ENCODE data around the gene DLX1. TPM values are rescaled to one million over a fixed set of nuclear protein-coding genes. Genes with fewer than 3 reads are reported as not detected.

The DLX1 gene
- total and polyA plus RNA-seq, 9 of the 15 experiments (the other 6 are each of a cell fraction or from before 2014, with no cell fraction given) = 1.9 to 26.2 (median 9.6) TPM

GRCh38 chr2:172099472-172100079 is 14.3 kb downstream of the DLX1 start:
- Histone ChIP-seq H3K9me3 (replicated peaks; ENCODE audit: control insufficient read depth, insufficient read depth, low read depth, low read length) (no peaks in the 10 kb centered on the region), H3K9ac (ENCODE audit: insufficient read depth in 1 of 2, low read depth in 2 of 2, low read length in 2 of 2) (peak overlapping the region; percentile 63 to 94), H3K4me3 (peak overlapping the region; percentile 33; the same call in 1 of the 2 replicates), H3K27ac (ENCODE audit: extremely low read depth, low read depth, low read length) (peak overlapping the region; percentile 72; the same call in 2 of the 3 replicates), H2AFZ (ENCODE audit: low read depth, low read length) (peak overlapping the region; percentile 98), H3K4me1 (replicated peaks in 1 of 2; ENCODE audit: control insufficient read depth in 2 of 2, insufficient read depth in 2 of 2, low read length in 2 of 2) (peaks cover 23 to 69% of the 10 kb centered on the region in 2 experiments), H3K79me2 (ENCODE audit: control insufficient read depth, insufficient read depth, low read length) (no peaks in the 10 kb centered on the region), H4K20me1 (replicated peaks; ENCODE audit: control insufficient read depth, insufficient read depth, low read length) (no peaks in the 10 kb centered on the region), H3K36me3 (ENCODE audit: control insufficient read depth, insufficient read depth, low read length) (no peaks in the 10 kb centered on the region), H3K4me2 (ENCODE audit: insufficient read depth, low read length) (peak overlapping the region; percentile 81), H3K9me1 (ENCODE audit: control insufficient read depth, insufficient read depth, low read length) (no peaks in the 10 kb centered on the region), H3K27me3 (ENCODE audit: control insufficient read depth in 2 of 2, insufficient read depth in 2 of 2, low read length in 2 of 2) (no peaks in the 10 kb centered on the region; a peak in 1 of 5 replicates)
- intact Hi-C loops (cut with micrococcal nuclease) = loop anchor here (10.0 kb wide), 1 partner anchor 175 kb away; the partner anchor contains the start of gene HAT1
- ATAC-seq = no peak
- CTCF ChIA-PET (ENCODE audit: low intra/inter-chr PET ratio) = no interaction called here
- BruUV-seq (replicated peaks) = no TSS peak
- no peak for FAIRE-seq
- 69% methylated on average over 7 of the region's 13 CpGs for WGBS (ENCODE audit: insufficient coverage, low coverage, missing lambda C conversion rate)
- no peak for DNase-seq (ENCODE audit: extremely low read depth in 1 of 4, low spot score in 3 of 4)
- in situ Hi-C loops (cut with MboI) = loop anchor here (25.0 kb wide), 1 partner anchor 1137 kb away; no protein-coding TSS in a partner anchor
- POLR2A ChIA-PET = interaction anchor here (0.7 to 2.4 kb wide), 9 partner anchors 10 to 666 kb away, joined by 3 to 14 read pairs (median 3); partner anchors contain the start of genes DCAF17, DLX1 and METTL8
- TF ChIP-seq RAD21 (CRISPR knock-in tag; conservative IDR thresholded peaks at IDR 0.05 in 1 of 2, IDR thresholded peaks at IDR 0.05 in 1 of 2) (0 out of 4 replicates have a peak, but pooled peaks of 1 of the 2 experiments have one; percentile 1), NBN (IDR thresholded peaks at IDR 0.05; ENCODE audit: low read depth) (peak; percentile 15; the same call in 1 of the 2 replicates), ZNF253 (CRISPR knock-in tag; conservative IDR thresholded peaks at IDR 0.05) (no peak), ZNF395 (CRISPR knock-in tag; IDR thresholded peaks at IDR 0.05) (0 out of 2 replicates have a peak, but pooled peaks have one; percentile 10), MIER1 (IDR thresholded peaks at IDR 0.05; ENCODE audit: low read depth) (peak; percentile 48; the same call in 1 of the 2 replicates), ZNF175 (CRISPR knock-in tag; IDR thresholded peaks at IDR 0.05; ENCODE audit: low read depth) (0 out of 2 replicates have a peak, but pooled peaks have one; percentile 13), FOXP4 (CRISPR knock-in tag; IDR thresholded peaks at IDR 0.05; ENCODE audit: borderline replicate concordance) (no peak), ERF (CRISPR knock-in tag; IDR thresholded peaks at IDR 0.05) (no peak), HDAC3 (IDR thresholded peaks at IDR 0.05; ENCODE audit: borderline replicate concordance, partially characterized antibody) (peak; percentile 36), KLF6 (CRISPR knock-in tag; IDR thresholded peaks at IDR 0.05; ENCODE audit: borderline replicate concordance) (no peak)

Measured in K562 (cell line).